Measurements from ENCODE around the gene NOTCH1. TPM values are rescaled to one million over a fixed set of nuclear protein-coding genes. Genes with fewer than 3 reads are reported as not detected.
A peak's percentile ranks its signal among the peaks of the same experiment; 100 is the strongest.

NOTCH1 gene
- total RNA-seq, 6 experiments from 2014 or later = 12.1 to 17.1 (median 14.7) TPM

DNA sequence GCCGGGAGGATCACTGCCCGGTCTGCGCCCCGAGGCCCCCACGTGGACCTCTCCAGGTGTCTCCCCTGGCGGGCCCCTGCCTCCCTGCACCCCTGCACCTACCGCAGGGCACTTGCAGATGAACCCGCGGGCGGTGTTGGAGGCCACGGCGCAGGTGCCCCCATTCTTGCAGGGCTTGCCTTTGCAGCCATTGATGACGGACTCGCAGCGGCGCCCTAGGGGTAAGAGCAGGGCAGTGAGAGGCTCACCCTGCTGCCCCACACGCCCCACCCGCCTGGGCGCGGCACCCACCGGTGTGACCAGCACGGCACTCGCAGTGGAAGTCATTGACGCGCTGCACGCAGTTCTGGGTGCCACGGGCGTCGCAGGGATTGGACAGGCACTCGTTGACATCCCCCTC, 39.4 kb downstream of the NOTCH1 start:
- H3K4me3 Mint-ChIP-seq = no peak overlapping the region
- no peaks in the 10 kb centered on the region for H3K27me3 Mint-ChIP-seq (ENCODE audit: insufficient read depth)
- H3K36me3 Mint-ChIP-seq (ENCODE audit: low read depth) = no peaks in the 10 kb centered on the region

DNA sequence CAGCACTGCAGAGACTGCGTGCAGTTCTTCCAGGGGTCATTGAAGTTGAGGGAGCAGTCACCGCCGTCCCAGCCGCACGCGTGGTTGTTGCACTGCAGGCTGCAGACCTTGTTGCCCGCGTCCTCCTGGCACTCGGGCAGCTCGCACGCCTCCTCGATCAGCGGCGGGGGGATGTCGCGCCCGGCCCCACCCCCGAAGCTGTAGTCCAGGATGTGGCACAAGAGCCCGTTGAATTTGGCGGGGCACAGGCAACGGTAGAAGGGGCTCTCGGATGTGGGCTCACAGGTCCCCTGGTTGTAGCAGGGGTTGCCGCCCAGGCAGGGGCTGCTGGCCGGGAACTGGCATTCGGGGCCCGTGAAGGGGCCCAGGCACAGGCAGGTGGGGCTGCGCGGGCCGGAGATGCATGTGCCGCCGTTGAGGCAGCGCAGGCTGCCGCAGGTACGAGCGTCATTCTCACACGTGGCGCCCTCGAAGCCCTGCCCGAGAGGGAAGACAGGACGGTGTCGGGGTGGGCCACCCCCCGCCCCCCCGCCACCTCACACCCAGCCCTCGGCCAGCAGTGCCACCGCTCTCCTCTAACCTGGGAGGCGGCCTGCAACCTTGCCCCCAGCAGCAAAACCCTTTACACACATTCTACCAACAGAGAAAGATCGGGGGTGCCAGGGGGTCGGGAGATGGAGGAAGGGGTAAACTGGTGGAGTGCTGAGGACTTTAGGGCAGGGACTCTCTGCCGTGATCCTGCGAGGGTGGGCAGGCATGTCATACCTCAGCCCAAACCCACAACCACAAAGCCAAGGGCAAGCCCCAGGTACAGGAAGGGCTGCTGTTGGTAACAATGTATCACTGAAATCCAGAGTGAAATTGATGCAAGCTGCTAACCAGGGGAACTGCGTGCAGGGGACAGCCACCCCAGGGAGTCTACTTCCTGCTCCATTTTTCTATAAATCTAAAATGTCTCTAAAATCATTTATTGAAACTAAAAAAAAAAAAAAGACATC, 40.1 kb downstream of the NOTCH1 start:
- Mint-ChIP-seq H3K27me3 (ENCODE audit: insufficient read depth) (no peaks in the 10 kb centered on the region), H3K4me3 (no peak overlapping the region)
- TF ChIP-seq, protein P1, sequence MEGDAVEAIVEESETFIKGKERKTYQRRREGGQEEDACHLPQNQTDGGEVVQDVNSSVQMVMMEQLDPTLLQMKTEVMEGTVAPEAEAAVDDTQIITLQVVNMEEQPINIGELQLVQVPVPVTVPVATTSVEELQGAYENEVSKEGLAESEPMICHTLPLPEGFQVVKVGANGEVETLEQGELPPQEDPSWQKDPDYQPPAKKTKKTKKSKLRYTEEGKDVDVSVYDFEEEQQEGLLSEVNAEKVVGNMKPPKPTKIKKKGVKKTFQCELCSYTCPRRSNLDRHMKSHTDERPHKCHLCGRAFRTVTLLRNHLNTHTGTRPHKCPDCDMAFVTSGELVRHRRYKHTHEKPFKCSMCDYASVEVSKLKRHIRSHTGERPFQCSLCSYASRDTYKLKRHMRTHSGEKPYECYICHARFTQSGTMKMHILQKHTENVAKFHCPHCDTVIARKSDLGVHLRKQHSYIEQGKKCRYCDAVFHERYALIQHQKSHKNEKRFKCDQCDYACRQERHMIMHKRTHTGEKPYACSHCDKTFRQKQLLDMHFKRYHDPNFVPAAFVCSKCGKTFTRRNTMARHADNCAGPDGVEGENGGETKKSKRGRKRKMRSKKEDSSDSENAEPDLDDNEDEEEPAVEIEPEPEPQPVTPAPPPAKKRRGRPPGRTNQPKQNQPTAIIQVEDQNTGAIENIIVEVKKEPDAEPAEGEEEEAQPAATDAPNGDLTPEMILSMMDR (IDR thresholded peaks at IDR 0.05) = no peak

More for the DNA sequence above, 39.4 kb downstream of the NOTCH1 start:
- Mint-ChIP-seq H3K27ac (no peak overlapping the region), H3K4me1 (ENCODE audit: low read depth) (no peaks in the 10 kb centered on the region), H3K9me3 (no peaks in the 10 kb centered on the region)
- DNase-seq = no peak
- TF ChIP-seq, protein P1 (IDR thresholded peaks at IDR 0.05) = no peak

GRCh38 chr9:136504512-136505348, 41.1 kb downstream of the NOTCH1 start:
- no peaks in the 10 kb centered on the region for H3K9me3 Mint-ChIP-seq
- H3K4me3 Mint-ChIP-seq = no peak overlapping the region
- DNase-seq = no peak
- H3K4me1 Mint-ChIP-seq (ENCODE audit: low read depth) = no peaks in the 10 kb centered on the region
- no peak overlapping the region for H3K27ac Mint-ChIP-seq
- no peaks in the 10 kb centered on the region for H3K36me3 Mint-ChIP-seq (ENCODE audit: low read depth)
- no peaks in the 10 kb centered on the region for H3K27me3 Mint-ChIP-seq (ENCODE audit: insufficient read depth)
- TF ChIP-seq, protein P1 (IDR thresholded peaks at IDR 0.05) = no peak

More for the DNA sequence above, 40.1 kb downstream of the NOTCH1 start:
- no peaks in the 10 kb centered on the region for H3K4me1 Mint-ChIP-seq (ENCODE audit: low read depth)
- H3K36me3 Mint-ChIP-seq (ENCODE audit: low read depth) = no peaks in the 10 kb centered on the region
- no peak for DNase-seq
- no peaks in the 10 kb centered on the region for H3K9me3 Mint-ChIP-seq
- no peak overlapping the region for H3K27ac Mint-ChIP-seq

- H3K27ac Mint-ChIP-seq = no peak overlapping the region
- H3K4me3 Mint-ChIP-seq = no peak overlapping the region
- H3K27me3 Mint-ChIP-seq (ENCODE audit: insufficient read depth) = no peaks in the 10 kb centered on the region
- no peak for DNase-seq
- H3K4me1 Mint-ChIP-seq (ENCODE audit: low read depth) = no peaks in the 10 kb centered on the region
- H3K36me3 Mint-ChIP-seq (ENCODE audit: low read depth) = no peaks in the 10 kb centered on the region; the same call in 1 of the 2 replicates
- TF ChIP-seq, protein P1 (IDR thresholded peaks at IDR 0.05) = peak; percentile 45
- no peaks in the 10 kb centered on the region for H3K9me3 Mint-ChIP-seq
These were observed 42.8 kb downstream of the NOTCH1 start for GRCh38 chr9:136502940-136503550.

GRCh38 chr9:136502196-136502595, 43.7 kb downstream of the NOTCH1 start:
- TF ChIP-seq, protein P1 (IDR thresholded peaks at IDR 0.05) = no peak
- Mint-ChIP-seq H3K4me1 (ENCODE audit: low read depth) (no peaks in the 10 kb centered on the region), H3K27me3 (ENCODE audit: insufficient read depth) (no peaks in the 10 kb centered on the region), H3K9me3 (no peaks in the 10 kb centered on the region), H3K27ac (no peak overlapping the region), H3K4me3 (no peak overlapping the region), H3K36me3 (ENCODE audit: low read depth) (no peaks in the 10 kb centered on the region; the same call in 1 of the 2 replicates)
- DNase-seq = no peak

Measured in HFFc6 (cell line).